ENCODE data around the gene MCC.

The MCC gene

GRCh38 chr5:113025596-113025995 lies 462.7 kb downstream of the MCC start:
- TF ChIP-seq CTCF (IDR thresholded peaks at IDR 0.05; ENCODE audit: low read length, missing control alignments), result no peak
- DNase-seq (ENCODE audit: low read depth), result no peak
- H3K4me3 ChIP-seq (replicated peaks; ENCODE audit: low read depth, low read length), result no peak overlapping the region

- no peak for TF ChIP-seq CTCF (IDR thresholded peaks at IDR 0.05; ENCODE audit: low read length, missing control alignments)
- no peak overlapping the region for H3K4me3 ChIP-seq (replicated peaks; ENCODE audit: low read depth, low read length)
- DNase-seq (ENCODE audit: low read depth), result no peak
Measured at GRCh38 chr5:113024076-113024697, 464.1 kb downstream of the MCC start.

- H3K4me3 ChIP-seq (replicated peaks; ENCODE audit: low read depth, low read length), result no peak overlapping the region
- DNase-seq (ENCODE audit: low read depth), result peak; percentile 29
Measured at GRCh38 chr5:113022661-113023060, 465.6 kb downstream of the MCC start.

GRCh38 chr5:113020461-113021273 lies 467.6 kb downstream of the MCC start:
- no peak overlapping the region for H3K4me3 ChIP-seq (replicated peaks; ENCODE audit: low read depth, low read length)
- peak; percentile 77 for DNase-seq (ENCODE audit: low read depth)
- no peak for TF ChIP-seq CTCF (IDR thresholded peaks at IDR 0.05; ENCODE audit: low read length, missing control alignments)

More at GRCh38 chr5:113022661-113023060, 465.6 kb downstream of the MCC start:
- TF ChIP-seq CTCF (IDR thresholded peaks at IDR 0.05; ENCODE audit: low read length, missing control alignments), result no peak

GRCh38 chr5:113017881-113018635 lies 470.2 kb downstream of the MCC start:
- TF ChIP-seq CTCF (IDR thresholded peaks at IDR 0.05; ENCODE audit: low read length, missing control alignments), result no peak
- no peak overlapping the region for H3K4me3 ChIP-seq (replicated peaks; ENCODE audit: low read depth, low read length)
- peak; percentile 39 for DNase-seq (ENCODE audit: low read depth)

GRCh38 chr5:113005454-113005853 lies 482.8 kb downstream of the MCC start:
- no peak for TF ChIP-seq CTCF (IDR thresholded peaks at IDR 0.05; ENCODE audit: low read length, missing control alignments)
- peak; percentile 80 for DNase-seq (ENCODE audit: low read depth)

More at GRCh38 chr5:113005454-113005853, 482.8 kb downstream of the MCC start:
- no peak overlapping the region for H3K4me3 ChIP-seq (replicated peaks; ENCODE audit: low read depth, low read length)
